ENCODE data around the gene SELENOH. TPM values are rescaled to one million over a fixed set of nuclear protein-coding genes. Genes with fewer than 3 reads are reported as not detected.

The SELENOH gene
- total and polyA plus RNA-seq, 7 donors: 67.0 to 120 (median 87.1) TPM

DNA sequence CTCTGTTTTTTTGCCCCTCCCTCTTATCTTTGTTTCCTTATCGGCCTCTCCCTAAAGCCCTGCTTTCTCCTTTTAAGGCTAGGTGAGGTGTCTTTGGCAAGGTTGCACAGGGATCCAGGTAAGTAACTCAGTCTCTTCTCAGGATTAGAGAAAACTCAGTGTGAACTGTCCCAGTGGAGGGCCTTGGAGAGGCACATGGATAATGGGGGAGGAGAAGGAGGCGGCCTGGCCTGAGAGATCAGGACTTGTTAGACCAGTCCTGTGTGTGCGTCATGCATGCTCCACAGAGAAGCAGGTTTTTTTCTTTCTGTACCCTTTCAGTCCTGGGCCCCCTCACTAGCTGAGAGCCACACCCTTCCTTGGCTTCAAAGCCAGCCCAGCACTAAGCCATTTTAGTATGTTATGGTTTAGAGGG lies 40.2 kb downstream of the SELENOH start:
- Histone ChIP-seq H3K36me3 (ENCODE audit: insufficient read depth in 1 of 2, low read depth in 1 of 2) (no peaks in the 10 kb centered on the region), H3K27me3 (ENCODE audit: insufficient read depth in 3 of 3, low read length in 2 of 3) (no peaks in the 10 kb centered on the region), H3K4me1 (peaks cover 63% of the 10 kb centered on the region), H3K9me3 (no peaks in the 10 kb centered on the region), H3K4me3 (no peak overlapping the region), H3K27ac (no peak overlapping the region)
- intact Hi-C loops (cut with DNase I): no loop called here
- WGBS, 3 donors: 60 to 72% (median 70%) methylated on average over 3 of the region's 3 CpGs
- no peak for ATAC-seq
- no peak for DNase-seq
- TF ChIP-seq, protein P1, sequence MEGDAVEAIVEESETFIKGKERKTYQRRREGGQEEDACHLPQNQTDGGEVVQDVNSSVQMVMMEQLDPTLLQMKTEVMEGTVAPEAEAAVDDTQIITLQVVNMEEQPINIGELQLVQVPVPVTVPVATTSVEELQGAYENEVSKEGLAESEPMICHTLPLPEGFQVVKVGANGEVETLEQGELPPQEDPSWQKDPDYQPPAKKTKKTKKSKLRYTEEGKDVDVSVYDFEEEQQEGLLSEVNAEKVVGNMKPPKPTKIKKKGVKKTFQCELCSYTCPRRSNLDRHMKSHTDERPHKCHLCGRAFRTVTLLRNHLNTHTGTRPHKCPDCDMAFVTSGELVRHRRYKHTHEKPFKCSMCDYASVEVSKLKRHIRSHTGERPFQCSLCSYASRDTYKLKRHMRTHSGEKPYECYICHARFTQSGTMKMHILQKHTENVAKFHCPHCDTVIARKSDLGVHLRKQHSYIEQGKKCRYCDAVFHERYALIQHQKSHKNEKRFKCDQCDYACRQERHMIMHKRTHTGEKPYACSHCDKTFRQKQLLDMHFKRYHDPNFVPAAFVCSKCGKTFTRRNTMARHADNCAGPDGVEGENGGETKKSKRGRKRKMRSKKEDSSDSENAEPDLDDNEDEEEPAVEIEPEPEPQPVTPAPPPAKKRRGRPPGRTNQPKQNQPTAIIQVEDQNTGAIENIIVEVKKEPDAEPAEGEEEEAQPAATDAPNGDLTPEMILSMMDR (IDR thresholded peaks at IDR 0.05): no peak

DNA sequence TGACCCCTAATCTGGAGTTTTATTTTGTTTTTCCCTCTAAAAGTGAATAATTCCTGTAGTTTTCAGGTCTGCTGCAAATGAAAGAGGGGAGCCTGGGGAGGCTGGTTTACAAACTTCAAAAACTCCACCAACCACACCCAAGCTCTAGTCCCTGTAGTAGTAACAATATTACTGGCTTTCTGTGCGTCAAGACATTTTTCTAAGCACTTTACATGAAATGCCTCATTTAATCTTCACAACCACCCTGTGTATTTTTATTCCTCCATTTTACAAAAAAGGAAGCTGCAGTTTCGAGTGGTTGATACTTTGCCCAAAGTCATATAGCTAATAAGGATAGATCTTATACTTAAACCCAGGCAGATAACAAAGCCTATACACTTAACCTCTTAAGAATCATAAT lies 43.8 kb downstream of the SELENOH start:
- intact Hi-C loops (cut with DNase I): no loop called here
- WGBS, 3 donors: 82 to 86% (median 83%) methylated on average over 2 of the region's 2 CpGs

DNA sequence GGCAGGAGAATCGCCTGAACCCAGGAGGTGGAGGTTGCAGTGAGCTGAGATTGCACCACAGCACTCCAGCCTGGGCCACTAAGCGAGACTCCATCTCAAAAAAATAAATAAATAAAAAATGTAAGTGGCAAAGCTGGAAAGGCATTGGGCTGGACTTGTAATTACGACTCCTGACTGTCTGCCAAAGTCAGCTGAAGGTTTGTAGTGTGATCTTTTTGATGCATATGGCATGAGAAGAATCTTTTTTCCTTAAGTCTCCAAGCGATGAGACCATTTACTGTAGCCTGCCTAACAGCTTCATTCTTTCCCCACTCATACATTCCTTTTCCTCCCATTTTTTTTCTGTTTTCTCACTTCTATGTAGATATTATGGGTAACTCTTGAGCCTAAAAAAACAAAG lies 45.1 kb downstream of the SELENOH start:
- Histone ChIP-seq H3K27me3 (ENCODE audit: insufficient read depth in 3 of 3, low read length in 2 of 3) (no peaks in the 10 kb centered on the region), H3K36me3 (ENCODE audit: insufficient read depth in 1 of 2, low read depth in 1 of 2) (peaks cover 0 to 11% of the 10 kb centered on the region in 2 donors), H3K9me3 (no peaks in the 10 kb centered on the region), H3K27ac (no peak overlapping the region), H3K4me1 (peaks cover 31% of the 10 kb centered on the region), H3K4me3 (no peak overlapping the region)
- ATAC-seq: no peak
- intact Hi-C loops (cut with DNase I): no loop called here
- TF ChIP-seq, protein P1 (IDR thresholded peaks at IDR 0.05): no peak
- no peak for DNase-seq
- 49 to 58% (median 54%) methylated on average over 4 of the region's 4 CpGs for WGBS, 3 donors

More for the DNA sequence above, 43.8 kb downstream of the SELENOH start:
- Histone ChIP-seq H3K36me3 (ENCODE audit: insufficient read depth in 1 of 2, low read depth in 1 of 2) (peaks cover 0 to under 1% of the 10 kb centered on the region in 2 donors), H3K4me1 (peaks cover 45% of the 10 kb centered on the region), H3K4me3 (no peak overlapping the region), H3K9me3 (no peaks in the 10 kb centered on the region), H3K27ac (no peak overlapping the region), H3K27me3 (ENCODE audit: insufficient read depth in 3 of 3, low read length in 2 of 3) (no peaks in the 10 kb centered on the region)
- TF ChIP-seq, protein P1 (IDR thresholded peaks at IDR 0.05): no peak
- no peak for DNase-seq
- no peak for ATAC-seq

DNA sequence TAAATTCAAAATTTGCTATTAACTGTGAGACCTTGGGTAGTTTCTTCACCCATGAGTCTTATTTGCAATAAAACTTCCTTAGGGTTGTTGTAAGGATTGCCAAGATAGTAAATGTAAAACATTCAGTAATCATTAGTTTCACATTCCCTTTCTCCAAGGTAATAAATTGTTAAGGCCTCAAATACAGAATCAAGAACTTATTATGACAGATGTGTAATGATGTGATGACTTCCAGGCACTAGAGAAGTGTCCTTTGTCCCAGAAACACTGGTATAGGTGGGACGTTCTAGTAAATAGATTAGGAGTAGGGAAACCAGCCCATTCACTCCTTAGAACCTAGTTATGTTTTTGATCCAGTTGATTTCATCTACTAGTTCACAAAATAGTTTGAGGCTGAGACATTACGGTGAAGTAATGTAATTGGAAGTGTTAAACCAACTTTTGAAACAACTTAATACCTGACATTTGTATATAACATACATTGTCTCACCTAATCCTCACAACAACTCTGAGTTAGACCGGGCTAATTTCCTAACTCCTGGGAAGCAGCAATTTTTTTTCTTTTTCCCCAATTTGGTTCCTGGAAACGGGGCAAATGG lies 45.8 kb downstream of the SELENOH start:
- intact Hi-C loops (cut with DNase I): no loop called here

More for the DNA sequence above, 45.8 kb downstream of the SELENOH start:
- DNase-seq (no peak), ATAC-seq (no peak)
- Histone ChIP-seq H3K4me1 (peaks cover 30% of the 10 kb centered on the region), H3K4me3 (no peak overlapping the region), H3K9me3 (no peaks in the 10 kb centered on the region), H3K36me3 (ENCODE audit: insufficient read depth in 1 of 2, low read depth in 1 of 2) (peaks cover 0 to 17% of the 10 kb centered on the region in 2 donors), H3K27ac (no peak overlapping the region), H3K27me3 (ENCODE audit: insufficient read depth in 3 of 3, low read length in 2 of 3) (no peaks in the 10 kb centered on the region)
- TF ChIP-seq, protein P1 (IDR thresholded peaks at IDR 0.05): no peak
- WGBS, 3 donors: 54 to 82% (median 63%) methylated on average over 4 of the region's 4 CpGs

All from psoas muscle (tissue), 8 donors.